ENCODE data around the gene IQCK.
"Not testable (repeated sequence)": the region's sequence is repeated elsewhere in the genome, so short reads cannot be mapped to it uniquely, and the experiment has no call there.

Gene IQCK, protein sequence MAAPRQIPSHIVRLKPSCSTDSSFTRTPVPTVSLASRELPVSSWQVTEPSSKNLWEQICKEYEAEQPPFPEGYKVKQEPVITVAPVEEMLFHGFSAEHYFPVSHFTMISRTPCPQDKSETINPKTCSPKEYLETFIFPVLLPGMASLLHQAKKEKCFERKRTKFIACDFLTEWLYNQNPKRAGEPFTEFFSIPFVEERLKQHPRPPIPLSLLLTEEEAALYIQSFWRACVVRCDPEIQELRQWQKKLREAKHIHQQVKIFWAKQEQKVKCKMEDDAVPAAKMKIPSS

DNA sequence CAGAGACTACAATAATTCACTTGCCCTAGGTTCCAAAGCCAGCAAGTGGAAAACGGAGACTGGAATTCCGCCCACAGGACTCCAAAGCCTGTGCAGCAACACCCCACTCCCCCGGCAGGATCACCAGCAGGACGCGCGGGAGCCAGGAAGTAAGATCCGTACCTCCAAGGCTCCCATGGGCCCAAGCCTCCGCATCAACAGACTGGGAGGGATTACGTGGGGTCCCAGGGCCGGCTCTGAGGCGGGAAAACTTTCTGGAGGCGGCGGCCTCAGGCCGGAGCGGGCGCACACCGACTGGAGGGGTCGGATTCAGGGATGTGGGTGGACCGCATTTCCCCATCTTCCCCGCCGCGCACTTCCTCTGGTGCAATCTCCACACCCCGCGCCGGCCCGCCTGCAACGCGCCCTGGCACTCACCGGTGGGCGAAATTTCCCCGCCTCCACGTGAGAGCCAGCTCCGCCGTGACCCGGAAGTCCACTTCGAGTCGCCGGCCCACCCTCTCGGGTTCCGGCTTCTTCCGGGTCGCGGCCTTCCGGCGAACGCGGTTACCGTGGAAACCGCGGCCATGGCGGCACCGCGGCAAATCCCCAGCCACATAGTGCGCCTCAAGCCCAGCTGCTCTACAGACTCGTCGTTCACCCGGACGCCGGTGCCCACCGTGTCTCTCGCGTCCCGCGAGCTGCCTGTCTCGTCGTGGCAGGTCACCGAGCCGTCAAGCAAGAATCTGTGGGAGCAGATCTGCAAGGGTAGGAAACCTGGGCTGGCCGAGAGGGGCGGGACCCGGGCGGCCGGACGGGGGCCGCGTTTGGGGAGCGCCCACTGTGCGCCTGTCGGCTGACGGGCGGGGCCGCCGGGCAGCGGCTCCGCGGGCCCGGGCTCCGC, at the start of gene IQCK, which contains the start of gene KNOP1:
Gene IQCK (plus strand): TSS at position 531 of the 883 bp plus-strand sequence. CDS start 36 bp downstream, at position 567.
Gene KNOP1 (minus strand): TSS at position 487 of the 883 bp plus-strand sequence. CDS start 3,192 bp downstream, outside the sequence.
- FAIRE-seq (no peak), DNase-seq (ENCODE audit: low spot score) (peak; percentile 93)

- FAIRE-seq (no peak), DNase-seq (ENCODE audit: low spot score) (no peak)
Measured at GRCh38 chr16:19672378-19672777, 45.7 kb upstream of the IQCK start.

DNA sequence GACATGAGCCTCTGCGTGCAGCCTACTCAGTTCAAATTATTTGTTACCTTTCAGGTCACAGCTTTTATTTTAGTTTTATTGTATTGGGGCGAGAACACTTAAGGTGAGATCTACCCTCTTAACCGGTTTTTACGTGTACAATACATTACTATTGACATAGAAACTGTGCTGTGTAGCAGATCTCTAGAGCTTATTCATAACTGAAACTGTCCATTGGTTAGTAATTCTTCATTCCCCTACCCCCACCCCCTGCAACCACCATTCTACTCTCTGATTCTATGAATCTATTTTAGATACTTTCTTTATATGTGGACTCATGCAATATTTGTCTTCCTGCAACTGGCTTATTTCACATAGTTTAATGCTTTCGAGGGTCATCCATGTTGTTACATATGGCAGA, 43.6 kb upstream of the IQCK start:
- FAIRE-seq (no peak), DNase-seq (ENCODE audit: low spot score) (no peak)

- DNase-seq (ENCODE audit: low spot score): no peak
- no peak for FAIRE-seq
Measured at GRCh38 chr16:19677402-19677801, 40.7 kb upstream of the IQCK start.

GRCh38 chr16:19678804-19679203, 39.3 kb upstream of the IQCK start:
- FAIRE-seq: no peak
- DNase-seq (ENCODE audit: low spot score): no peak

DNA sequence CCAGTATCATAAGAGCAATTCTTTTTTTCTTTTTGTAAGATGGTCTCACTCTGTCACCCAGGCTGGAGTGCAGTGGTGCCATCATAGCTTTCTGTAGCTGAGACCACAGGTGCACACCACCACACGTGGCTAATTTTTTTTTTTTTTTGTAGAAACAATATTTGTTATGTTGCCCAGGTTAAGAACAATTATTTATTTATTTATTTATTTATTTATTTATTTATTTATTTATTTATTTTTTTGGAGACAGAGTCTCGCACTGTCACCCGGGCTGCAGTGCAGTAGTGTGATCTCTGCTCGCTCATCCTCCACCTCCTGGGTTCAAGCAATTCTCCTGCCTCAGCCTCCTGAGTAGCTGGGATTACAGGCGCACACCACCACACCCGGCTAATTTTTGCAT, 38.8 kb upstream of the IQCK start:
- not testable (repeated sequence) for FAIRE-seq; DNase-seq (ENCODE audit: low spot score)

DNA sequence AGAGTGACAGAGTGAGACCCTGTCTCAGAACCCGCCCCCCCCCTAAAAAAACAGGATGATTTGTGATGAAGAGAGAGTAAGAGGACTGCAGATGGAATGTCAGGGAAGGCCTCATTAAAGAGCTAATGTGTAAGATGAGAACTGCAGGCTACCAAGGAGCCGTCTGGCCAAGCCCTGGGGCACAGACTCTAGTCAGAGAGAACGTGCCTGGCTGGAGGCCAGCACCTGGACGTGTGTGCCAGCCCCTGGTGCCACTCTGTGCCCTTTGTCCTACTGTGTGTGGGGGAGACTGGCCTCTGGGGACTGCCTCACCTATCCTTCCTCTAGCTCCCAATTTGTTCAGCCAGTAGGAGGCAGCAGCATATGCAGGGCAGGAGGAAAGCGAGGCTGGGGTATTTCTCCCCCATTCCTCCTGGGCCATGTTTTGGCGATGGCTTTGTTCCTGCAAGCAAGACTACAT, 37.2 kb upstream of the IQCK start:
- DNase-seq (ENCODE audit: low spot score): no peak
- FAIRE-seq: no peak

DNA sequence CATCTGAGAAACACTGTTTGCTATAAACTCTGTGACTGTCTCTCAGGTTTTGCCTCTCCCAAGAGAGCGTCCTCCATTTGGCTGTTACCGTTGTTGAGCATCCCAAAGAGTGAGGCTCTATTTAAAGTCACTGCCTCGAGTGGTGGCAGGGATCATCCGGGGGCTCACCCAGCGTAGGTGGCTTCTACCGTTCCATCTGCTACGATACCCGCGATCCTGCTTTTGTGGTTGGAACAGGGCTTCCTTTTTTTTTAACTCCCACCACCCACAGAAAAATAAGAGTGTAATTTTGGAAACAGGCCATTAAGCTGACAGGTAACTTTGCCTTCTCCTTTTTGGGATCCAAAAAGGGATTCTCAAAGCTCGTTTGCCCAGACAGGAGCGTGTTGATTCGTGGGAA, 36.4 kb upstream of the IQCK start:
- no peak for DNase-seq (ENCODE audit: low spot score)
- no peak for FAIRE-seq

DNA sequence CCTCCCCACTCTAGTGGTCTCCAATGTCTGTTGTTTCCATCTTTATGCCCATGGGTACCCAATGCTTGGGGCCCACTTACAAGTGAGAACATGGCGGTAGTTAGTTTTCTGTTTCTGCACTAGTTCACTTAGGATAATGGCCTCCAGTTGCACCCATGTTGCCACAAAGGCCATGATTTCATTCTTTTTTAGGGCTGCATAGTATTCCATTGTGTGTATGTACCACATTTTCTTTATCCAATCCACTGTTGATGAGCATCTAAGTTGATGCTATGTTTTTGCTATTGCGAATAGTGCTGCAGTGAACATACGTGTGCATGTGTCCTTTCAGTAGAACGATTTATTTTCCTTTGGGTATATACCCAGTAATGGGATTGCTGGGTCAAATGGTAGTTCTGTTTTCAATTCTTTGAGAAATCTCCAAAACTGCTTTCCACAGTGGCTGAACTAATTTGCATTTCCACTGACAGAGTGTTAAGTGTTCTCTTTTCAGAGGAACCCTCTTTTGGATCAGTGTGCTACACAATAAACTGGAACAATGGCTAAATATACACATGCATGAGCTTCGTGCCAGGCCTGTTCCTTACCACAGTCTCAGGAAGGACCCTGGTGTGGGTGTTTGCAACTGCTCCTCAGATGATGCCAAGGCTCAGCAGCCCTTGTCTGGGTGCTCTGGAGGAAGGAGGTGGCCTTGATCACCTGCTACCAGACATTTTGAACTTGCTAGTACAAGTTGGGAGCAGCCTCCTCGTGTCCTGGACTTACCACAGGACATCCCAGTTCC, 34.4 kb upstream of the IQCK start:
- no peak for FAIRE-seq

GRCh38 chr16:19685176-19685575, 32.9 kb upstream of the IQCK start:
- no peak for FAIRE-seq
- DNase-seq (ENCODE audit: low spot score): no peak

More for the DNA sequence above, 34.4 kb upstream of the IQCK start:
- DNase-seq (ENCODE audit: low spot score): no peak

- FAIRE-seq: no peak
Measured at GRCh38 chr16:19687279-19687678, 30.8 kb upstream of the IQCK start.

DNA sequence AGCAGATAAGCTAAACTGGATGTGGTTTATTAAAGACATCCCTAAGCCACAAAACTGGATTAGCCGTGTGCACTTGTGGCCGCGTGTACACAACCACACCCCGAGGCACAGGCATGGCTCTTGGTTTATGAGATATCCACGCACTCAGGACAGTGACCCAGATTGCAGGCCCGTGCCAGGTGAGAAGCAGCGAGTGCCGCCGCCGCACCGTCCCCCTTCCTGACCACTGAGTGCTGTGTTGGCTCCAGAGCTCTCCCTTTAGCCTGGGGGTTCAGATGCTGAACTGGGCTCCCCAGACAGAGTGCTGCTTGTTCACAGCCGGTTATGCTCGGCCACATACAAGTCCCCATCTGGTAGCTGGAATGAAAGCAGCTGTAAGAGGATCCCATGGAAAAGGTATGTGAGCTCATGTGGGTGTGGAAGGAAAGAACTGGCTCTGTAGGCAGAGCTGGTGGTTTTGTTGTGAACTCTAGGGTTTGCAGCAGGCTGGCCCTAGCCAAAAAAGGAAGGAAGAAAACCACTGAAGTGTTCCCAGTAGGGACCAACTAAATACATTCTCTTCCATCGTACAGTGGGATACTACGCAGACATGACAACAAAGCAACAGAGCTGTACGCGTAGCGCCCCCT, 29.6 kb upstream of the IQCK start:
- no peak for FAIRE-seq
- DNase-seq (ENCODE audit: low spot score): no peak

More at GRCh38 chr16:19687279-19687678, 30.8 kb upstream of the IQCK start:
- no peak for DNase-seq (ENCODE audit: low spot score)

- FAIRE-seq (no peak), DNase-seq (ENCODE audit: low spot score) (no peak)
Measured at GRCh38 chr16:19689342-19689741, 28.7 kb upstream of the IQCK start.

GRCh38 chr16:19690196-19690595, 27.9 kb upstream of the IQCK start:
- FAIRE-seq (no peak), DNase-seq (ENCODE audit: low spot score) (no peak)

GRCh38 chr16:19691161-19691711, 26.8 kb upstream of the IQCK start:
- DNase-seq (ENCODE audit: low spot score) (no peak), FAIRE-seq (no peak)

DNA sequence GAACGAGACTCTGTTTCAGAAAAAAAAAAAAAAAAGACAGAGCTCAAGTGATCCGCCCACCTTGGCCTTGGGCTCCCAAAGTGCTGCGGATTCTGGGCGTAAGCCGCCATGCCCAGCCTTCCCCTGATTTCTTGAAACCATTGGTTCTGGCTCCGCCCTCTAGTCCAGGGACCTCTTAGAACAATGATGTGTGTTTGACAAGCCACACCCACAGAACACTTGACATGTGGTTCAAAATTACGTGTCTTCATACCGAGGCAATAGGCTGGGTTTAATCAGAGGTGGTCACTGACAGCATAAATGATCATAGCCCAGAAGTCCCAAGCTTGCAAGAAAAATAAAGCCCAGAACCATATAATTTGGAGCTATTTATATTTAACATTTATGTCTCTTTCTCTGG, 23.1 kb upstream of the IQCK start:
- DNase-seq (ENCODE audit: low spot score) (no peak), FAIRE-seq (no peak)

DNA sequence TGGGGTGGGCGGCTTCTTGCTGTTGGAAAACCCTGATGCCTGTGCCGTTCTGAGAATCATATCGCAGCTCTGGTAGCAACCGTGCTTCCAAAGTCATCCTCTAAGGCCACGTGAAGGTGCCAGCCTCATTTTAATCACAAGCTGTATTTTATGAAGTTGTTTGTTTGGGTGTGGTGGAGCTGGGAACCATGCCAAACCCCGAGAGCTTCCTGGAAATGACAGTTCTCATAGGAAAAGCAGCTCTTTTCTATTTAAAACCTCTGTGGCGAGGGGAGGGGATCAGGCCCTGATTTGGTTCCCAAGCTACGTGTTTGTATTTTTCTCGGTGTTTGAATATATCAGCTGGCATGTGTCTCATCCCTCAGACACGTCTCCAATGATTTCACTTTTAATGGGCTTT, 21.7 kb upstream of the IQCK start:
- FAIRE-seq: no peak
- DNase-seq (ENCODE audit: low spot score): peak; percentile 42

DNA sequence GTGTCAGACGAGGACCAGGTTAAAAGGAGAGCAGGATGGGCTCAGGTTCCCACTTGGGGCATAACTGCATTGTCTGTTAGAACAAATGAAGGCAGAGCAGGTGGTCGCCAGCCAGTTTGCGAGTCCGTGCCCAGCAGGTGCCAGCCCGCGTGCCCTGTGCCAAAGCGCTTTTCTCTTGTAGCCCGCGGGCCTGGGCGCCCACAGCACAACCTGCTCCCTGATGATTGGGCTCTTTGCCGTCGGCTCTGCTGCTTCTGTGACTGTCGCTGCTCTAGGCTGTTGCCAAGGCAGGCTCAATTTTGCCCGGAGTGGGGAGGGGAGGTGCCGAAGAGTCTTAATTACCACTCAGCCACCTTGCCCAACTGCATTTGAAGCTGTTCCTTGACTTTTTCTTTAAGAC, 21.1 kb upstream of the IQCK start:
- FAIRE-seq (no peak), DNase-seq (ENCODE audit: low spot score) (no peak)

DNA sequence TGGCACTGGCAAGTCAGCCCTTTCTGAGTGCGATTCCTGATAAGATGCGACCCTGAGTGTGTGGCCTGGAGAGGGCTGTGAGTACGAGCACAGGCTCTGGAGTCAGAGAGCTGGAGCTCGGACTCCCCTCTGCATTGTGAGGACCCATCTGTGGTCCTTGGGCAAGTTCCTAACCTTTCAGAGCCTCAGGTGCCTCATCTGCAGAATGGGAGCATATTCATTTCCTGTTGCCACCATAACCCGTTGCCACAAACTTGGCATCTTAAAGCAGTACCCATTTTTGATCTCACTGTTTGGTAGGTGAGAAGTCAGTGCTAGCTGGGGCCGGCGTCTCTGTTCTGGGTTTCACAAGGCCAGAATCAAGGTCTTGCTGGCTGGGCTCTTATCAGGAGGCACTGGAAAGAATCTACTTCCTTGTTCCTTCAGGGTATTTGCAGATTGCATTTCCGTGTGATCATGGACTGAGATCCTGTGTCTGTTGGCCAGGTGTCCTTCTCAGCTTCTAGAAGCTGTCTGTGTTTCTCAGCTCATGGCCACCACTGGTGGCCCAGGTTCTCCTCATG, 20.2 kb upstream of the IQCK start:
- FAIRE-seq: no peak
- DNase-seq (ENCODE audit: low spot score): no peak
